Vagina (tissue), 2 donors: ENCODE data around the gene ABHD12.

Experiments
- POLR2A ChIP-seq, 2 donors: fragments of 450-650 bp; IDR thresholded peaks; one replicate each; pipeline ENCODE4 v1.6.1; 2017; ENCODE audit warnings: antibody characterized with exemption in 2 of 2, mild to moderate bottlenecking in 2 of 2, moderate library complexity in 2 of 2
- POLR2AphosphoS5 ChIP-seq, 2 donors: sonication (generic); formaldehyde crosslinking; IDR thresholded peaks; one replicate each; pipeline ENCODE4 v1.9.0; 2017; ENCODE audit warnings: antibody characterized with exemption in 2 of 2, mild to moderate bottlenecking in 2 of 2, low read depth in 1 of 2; ENCODE audit not compliant: insufficient read depth in 1 of 2
- TF ChIP-seq, protein P1 (sequence below), 3 experiments: fragments of 450-650 bp in 2 of 3; fragments of 200-600 bp in 1 of 3; sonication (generic) in 1 of 3; IDR thresholded peaks; one replicate each; pipeline ENCODE4 v1.5.1; 2017 to 2019; ENCODE audit warnings: antibody characterized with exemption in 3 of 3, mild to moderate bottlenecking in 2 of 3, moderate library complexity in 2 of 3

DNA sequence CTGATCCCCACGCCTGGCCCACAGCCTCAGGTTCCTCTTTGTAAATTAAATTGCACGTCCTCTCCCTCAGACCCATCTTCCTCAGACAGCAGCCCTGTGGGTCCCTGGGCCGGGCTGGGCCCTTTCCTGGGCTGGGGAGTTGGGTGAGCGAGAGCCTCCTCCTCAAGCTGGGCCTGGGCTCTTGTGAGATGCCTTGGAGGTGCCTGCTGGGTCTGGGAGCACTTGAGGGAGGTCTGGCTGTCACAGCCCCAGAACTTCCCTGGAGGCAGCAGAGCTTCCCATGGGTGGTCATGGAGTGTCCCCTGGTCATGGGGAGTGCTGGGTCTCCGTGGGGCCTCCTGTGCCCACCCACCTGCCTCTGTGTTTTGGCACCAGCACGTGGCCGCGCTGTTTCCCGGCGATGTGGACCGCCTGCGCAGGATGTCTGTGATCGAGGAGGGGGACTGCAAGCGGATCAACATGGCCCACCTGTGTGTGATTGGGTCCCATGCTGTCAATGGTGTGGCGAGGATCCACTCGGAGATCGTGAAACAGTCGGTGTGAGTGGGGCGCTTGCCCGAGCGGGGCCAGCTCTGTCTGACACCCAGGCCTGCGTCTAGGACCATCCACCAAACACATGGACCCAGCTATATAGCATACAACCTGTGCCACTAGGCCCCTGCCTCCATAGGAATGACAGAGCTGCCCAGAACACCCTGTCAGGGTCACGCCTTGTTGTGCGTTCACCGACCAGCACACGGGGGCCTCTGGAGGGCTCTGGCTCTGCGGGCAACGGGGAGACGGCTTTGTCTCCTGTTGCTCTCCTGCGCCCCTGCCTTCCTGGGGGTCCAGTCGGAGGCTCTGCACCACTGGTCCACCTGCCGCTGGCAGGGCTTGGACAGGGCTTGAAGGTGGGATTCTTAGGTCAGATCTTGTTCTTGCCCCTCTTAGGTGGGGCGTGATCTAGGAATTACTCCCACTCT is 109.8 kb downstream of the ABHD12 start:
- TF ChIP-seq, protein P1, sequence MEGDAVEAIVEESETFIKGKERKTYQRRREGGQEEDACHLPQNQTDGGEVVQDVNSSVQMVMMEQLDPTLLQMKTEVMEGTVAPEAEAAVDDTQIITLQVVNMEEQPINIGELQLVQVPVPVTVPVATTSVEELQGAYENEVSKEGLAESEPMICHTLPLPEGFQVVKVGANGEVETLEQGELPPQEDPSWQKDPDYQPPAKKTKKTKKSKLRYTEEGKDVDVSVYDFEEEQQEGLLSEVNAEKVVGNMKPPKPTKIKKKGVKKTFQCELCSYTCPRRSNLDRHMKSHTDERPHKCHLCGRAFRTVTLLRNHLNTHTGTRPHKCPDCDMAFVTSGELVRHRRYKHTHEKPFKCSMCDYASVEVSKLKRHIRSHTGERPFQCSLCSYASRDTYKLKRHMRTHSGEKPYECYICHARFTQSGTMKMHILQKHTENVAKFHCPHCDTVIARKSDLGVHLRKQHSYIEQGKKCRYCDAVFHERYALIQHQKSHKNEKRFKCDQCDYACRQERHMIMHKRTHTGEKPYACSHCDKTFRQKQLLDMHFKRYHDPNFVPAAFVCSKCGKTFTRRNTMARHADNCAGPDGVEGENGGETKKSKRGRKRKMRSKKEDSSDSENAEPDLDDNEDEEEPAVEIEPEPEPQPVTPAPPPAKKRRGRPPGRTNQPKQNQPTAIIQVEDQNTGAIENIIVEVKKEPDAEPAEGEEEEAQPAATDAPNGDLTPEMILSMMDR (IDR thresholded peaks at IDR 0.05) = no peak
- TF ChIP-seq POLR2AphosphoS5 (IDR thresholded peaks at IDR 0.05; ENCODE audit: insufficient read depth in 1 of 2, low read depth in 1 of 2) (no peak), POLR2A (IDR thresholded peaks at IDR 0.05) (no peak)
